HepG2 (cell line): ENCODE data around the gene LSM14B. TPM values are rescaled to one million over a fixed set of nuclear protein-coding genes. Genes with fewer than 3 reads are reported as not detected.

Experiments used
- CEBPB ChIP-seq: IDR thresholded peaks from 2 replicates; pipeline ENCODE4 v1.6.1; 2011; ENCODE audit warnings: low read depth, low read length, improper control_type of control experiment, borderline replicate concordance
- HDAC1 ChIP-seq: sonication (generic); formaldehyde crosslinking; IDR thresholded peaks from 2 replicates; pipeline ENCODE4 v1.5.1; 2020; ENCODE audit warnings: mild to moderate bottlenecking, missing genetic modification reagents
- MAFK ChIP-seq, 2 experiments: IDR thresholded peaks in 1 of 2; conservative IDR thresholded peaks in 1 of 2; 2 replicates each; pipeline ENCODE4 v1.6.1; 2011; ENCODE audit warnings: improper control_type of control experiment in 2 of 2, low read length in 2 of 2
- MTF2 ChIP-seq: sonication (generic); formaldehyde crosslinking; IDR thresholded peaks from 2 replicates; pipeline ENCODE4 v1.5.0; 2020; ENCODE audit warnings: missing genetic modification reagents, borderline replicate concordance
- PHF5A ChIP-seq: IDR thresholded peaks from one replicate; pipeline ENCODE4 v1.6.1; 2018; ENCODE audit warnings: low read depth, missing genetic modification reagents; ENCODE audit not compliant: unreplicated experiment
- TFDP1 ChIP-seq: IDR thresholded peaks from 2 replicates; pipeline ENCODE4 v1.6.1; 2016; ENCODE audit warnings: missing compliant biosample characterization, missing genetic modification reagents, borderline replicate concordance
- U2AF2 ChIP-seq: fragments of 200-400 bp; formaldehyde crosslinking; IDR thresholded peaks from 2 replicates; pipeline ENCODE4 v1.6.1; 2017; ENCODE audit warnings: low read depth, mild to moderate bottlenecking, low read length
- ZBTB4 ChIP-seq: sonication (generic); formaldehyde crosslinking; IDR thresholded peaks from 2 replicates; pipeline ENCODE4 v1.4.0; 2020; ENCODE audit warnings: missing genetic modification reagents, mild to moderate bottlenecking, borderline replicate concordance
- ZNF746 ChIP-seq: sonication (generic); formaldehyde crosslinking; IDR thresholded peaks from 2 replicates; pipeline ENCODE4 v1.8.0; 2022; ENCODE audit warnings: mild to moderate bottlenecking, missing genetic modification reagents
- ZNF878 ChIP-seq: sonication (generic); formaldehyde crosslinking; IDR thresholded peaks from 2 replicates; pipeline ENCODE4 v1.8.1; 2023; ENCODE audit warnings: mild to moderate bottlenecking, missing genetic modification reagents, moderate library complexity
- polyA plus RNA-seq, 8 experiments: library from polyadenylated mRNA; depleted of rRNA in 3 of 8; stranded (reverse) in 7 of 8; unstranded in 1 of 8; fragments of >200 nt; fragmentation: Illumina TruSeq in 4 of 8; extraction: Trizol in 4 of 8; gene quantifications; 2 replicates each; pipeline versions ENCODE4 v1.2.1 to v1.2.3, GENCODE V29; 2011 to 2016; ENCODE audit warnings: low read depth in 4 of 8, missing spikeins in 1 of 8, mixed read lengths in 1 of 8; ENCODE audit not compliant: insufficient read depth in 1 of 8
- total RNA-seq, 5 experiments: library from RNA; depleted of rRNA; stranded (reverse); fragments of >200 nt; fragmentation: Illumina TruSeq; extraction: Trizol; gene quantifications; 2 replicates each; pipeline ENCODE4 v1.2.3, GENCODE V29; 2016; ENCODE audit warnings: low read depth in 1 of 5
- TF ChIP-seq, protein P1 (sequence below): IDR thresholded peaks from 2 replicates; pipeline ENCODE4 v1.6.1; 2018; ENCODE audit warnings: missing genetic modification reagents, mild to moderate bottlenecking, missing compliant biosample characterization
- TF ChIP-seq, protein P2 (sequence below): sonication (generic); formaldehyde crosslinking; IDR thresholded peaks from 2 replicates; pipeline ENCODE4 v1.4.0; 2020; ENCODE audit warnings: missing genetic modification reagents
- TF ChIP-seq, protein P3 (sequence below), 2 experiments: sonication (generic) in 1 of 2; formaldehyde crosslinking in 1 of 2; IDR thresholded peaks; 2 replicates each; pipeline versions ENCODE4 v1.4.0 to v1.6.1; 2016 to 2020; ENCODE audit warnings: borderline replicate concordance in 1 of 2, low read depth in 1 of 2, mild to moderate bottlenecking in 1 of 2, missing genetic modification reagents in 1 of 2
- TF ChIP-seq, protein P4 (sequence below): IDR thresholded peaks from 2 replicates; pipeline ENCODE4 v1.6.1; 2016

LSM14B gene
- total and polyA plus RNA-seq, 2 of the 13 experiments (the other 11 are each of a cell fraction or from before 2014, with no cell fraction given): 43.3 to 79.2 TPM

GRCh38 chr20:62120990-62121775 is 1.1 kb upstream of the LSM14B start (continued):
- TF ChIP-seq U2AF2 (0 out of 2 replicates have a peak, but pooled peaks have one; percentile 12), MAFK (conservative IDR thresholded peaks at IDR 0.05 in 1 of 2, IDR thresholded peaks at IDR 0.05 in 1 of 2; ENCODE audit: low read length in 2 of 2) (no peak), HDAC1 (peak; percentile 77; the same call in 1 of the 2 replicates), ZNF746 (CRISPR knock-in tag) (peak; percentile 5; the same call in 1 of the 2 replicates), ZBTB4 (CRISPR knock-in tag) (no peak), CEBPB (no peak), MTF2 (CRISPR knock-in tag) (no peak), ZNF878 (CRISPR knock-in tag) (no peak), PHF5A (no peak), TFDP1 (CRISPR knock-in tag) (no peak)
- TF ChIP-seq, protein P1, sequence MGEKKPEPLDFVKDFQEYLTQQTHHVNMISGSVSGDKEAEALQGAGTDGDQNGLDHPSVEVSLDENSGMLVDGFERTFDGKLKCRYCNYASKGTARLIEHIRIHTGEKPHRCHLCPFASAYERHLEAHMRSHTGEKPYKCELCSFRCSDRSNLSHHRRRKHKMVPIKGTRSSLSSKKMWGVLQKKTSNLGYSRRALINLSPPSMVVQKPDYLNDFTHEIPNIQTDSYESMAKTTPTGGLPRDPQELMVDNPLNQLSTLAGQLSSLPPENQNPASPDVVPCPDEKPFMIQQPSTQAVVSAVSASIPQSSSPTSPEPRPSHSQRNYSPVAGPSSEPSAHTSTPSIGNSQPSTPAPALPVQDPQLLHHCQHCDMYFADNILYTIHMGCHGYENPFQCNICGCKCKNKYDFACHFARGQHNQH (CRISPR knock-in tag): peak; percentile 26; the same call in 1 of the 2 replicates
- TF ChIP-seq, protein P2, sequence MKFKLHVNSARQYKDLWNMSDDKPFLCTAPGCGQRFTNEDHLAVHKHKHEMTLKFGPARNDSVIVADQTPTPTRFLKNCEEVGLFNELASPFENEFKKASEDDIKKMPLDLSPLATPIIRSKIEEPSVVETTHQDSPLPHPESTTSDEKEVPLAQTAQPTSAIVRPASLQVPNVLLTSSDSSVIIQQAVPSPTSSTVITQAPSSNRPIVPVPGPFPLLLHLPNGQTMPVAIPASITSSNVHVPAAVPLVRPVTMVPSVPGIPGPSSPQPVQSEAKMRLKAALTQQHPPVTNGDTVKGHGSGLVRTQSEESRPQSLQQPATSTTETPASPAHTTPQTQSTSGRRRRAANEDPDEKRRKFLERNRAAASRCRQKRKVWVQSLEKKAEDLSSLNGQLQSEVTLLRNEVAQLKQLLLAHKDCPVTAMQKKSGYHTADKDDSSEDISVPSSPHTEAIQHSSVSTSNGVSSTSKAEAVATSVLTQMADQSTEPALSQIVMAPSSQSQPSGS (CRISPR knock-in tag): no peak
- TF ChIP-seq, protein P3, sequence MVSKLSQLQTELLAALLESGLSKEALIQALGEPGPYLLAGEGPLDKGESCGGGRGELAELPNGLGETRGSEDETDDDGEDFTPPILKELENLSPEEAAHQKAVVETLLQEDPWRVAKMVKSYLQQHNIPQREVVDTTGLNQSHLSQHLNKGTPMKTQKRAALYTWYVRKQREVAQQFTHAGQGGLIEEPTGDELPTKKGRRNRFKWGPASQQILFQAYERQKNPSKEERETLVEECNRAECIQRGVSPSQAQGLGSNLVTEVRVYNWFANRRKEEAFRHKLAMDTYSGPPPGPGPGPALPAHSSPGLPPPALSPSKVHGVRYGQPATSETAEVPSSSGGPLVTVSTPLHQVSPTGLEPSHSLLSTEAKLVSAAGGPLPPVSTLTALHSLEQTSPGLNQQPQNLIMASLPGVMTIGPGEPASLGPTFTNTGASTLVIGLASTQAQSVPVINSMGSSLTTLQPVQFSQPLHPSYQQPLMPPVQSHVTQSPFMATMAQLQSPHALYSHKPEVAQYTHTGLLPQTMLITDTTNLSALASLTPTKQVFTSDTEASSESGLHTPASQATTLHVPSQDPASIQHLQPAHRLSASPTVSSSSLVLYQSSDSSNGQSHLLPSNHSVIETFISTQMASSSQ (IDR thresholded peaks at IDR 0.05; ENCODE audit: low read depth): no peak
- TF ChIP-seq, protein P3 (CRISPR knock-in tag; IDR thresholded peaks at IDR 0.05; ENCODE audit: borderline replicate concordance): no peak
- TF ChIP-seq, protein P4, sequence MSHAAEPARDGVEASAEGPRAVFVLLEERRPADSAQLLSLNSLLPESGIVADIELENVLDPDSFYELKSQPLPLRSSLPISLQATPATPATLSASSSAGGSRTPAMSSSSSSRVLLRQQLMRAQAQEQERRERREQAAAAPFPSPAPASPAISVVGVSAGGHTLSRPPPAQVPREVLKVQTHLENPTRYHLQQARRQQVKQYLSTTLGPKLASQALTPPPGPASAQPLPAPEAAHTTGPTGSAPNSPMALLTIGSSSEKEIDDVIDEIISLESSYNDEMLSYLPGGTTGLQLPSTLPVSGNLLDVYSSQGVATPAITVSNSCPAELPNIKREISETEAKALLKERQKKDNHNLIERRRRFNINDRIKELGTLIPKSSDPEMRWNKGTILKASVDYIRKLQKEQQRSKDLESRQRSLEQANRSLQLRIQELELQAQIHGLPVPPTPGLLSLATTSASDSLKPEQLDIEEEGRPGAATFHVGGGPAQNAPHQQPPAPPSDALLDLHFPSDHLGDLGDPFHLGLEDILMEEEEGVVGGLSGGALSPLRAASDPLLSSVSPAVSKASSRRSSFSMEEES (CRISPR knock-in tag): peak; percentile 4; the same call in 1 of the 2 replicates
